VCaP (cell line): ENCODE results near the gene PCARE.

Experiments
- H3K27ac ChIP-seq: fragments of 450-650 bp; 2 replicates; pipeline ENCODE4 v1.5.1; 2017
- TF ChIP-seq, protein P1 (sequence below): fragments of 450-650 bp; conservative IDR thresholded peaks from 2 replicates; pipeline ENCODE4 v1.5.1; 2017; ENCODE audit warnings: mild to moderate bottlenecking, moderate library complexity

PCARE gene

DNA sequence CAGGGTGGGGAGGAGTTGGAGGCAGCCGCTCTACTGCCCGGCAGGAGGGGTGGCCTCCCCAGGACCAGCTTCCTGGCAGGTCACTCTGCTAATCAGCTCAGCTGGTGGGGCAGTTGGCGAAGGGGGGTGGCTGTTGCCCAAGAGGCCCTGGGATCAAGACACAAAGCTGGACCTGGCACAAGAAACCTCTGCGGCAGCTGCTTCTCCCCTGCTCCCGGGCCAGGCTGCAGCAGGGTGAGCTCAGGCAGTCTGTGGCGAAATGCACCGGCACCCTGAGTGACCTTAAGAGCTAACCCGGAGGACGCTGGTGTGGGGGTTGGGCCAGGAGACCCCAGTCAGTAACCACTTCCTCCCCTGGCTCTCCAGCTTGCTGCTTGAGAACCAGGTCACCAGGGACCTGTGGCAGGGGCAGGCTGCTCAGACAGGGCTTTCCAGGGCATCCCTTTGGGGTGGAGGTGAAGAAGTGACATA, 62.1 kb downstream of the PCARE start:
- TF ChIP-seq, protein P1, sequence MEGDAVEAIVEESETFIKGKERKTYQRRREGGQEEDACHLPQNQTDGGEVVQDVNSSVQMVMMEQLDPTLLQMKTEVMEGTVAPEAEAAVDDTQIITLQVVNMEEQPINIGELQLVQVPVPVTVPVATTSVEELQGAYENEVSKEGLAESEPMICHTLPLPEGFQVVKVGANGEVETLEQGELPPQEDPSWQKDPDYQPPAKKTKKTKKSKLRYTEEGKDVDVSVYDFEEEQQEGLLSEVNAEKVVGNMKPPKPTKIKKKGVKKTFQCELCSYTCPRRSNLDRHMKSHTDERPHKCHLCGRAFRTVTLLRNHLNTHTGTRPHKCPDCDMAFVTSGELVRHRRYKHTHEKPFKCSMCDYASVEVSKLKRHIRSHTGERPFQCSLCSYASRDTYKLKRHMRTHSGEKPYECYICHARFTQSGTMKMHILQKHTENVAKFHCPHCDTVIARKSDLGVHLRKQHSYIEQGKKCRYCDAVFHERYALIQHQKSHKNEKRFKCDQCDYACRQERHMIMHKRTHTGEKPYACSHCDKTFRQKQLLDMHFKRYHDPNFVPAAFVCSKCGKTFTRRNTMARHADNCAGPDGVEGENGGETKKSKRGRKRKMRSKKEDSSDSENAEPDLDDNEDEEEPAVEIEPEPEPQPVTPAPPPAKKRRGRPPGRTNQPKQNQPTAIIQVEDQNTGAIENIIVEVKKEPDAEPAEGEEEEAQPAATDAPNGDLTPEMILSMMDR, result no peak
- H3K27ac ChIP-seq, result no peak overlapping the region
